ENCODE measurements around the gene WWTR1. TPM values are rescaled to one million over a fixed set of nuclear protein-coding genes. Genes with fewer than 3 reads are reported as not detected.

WWTR1 gene
- total and polyA plus RNA-seq, 2 of the 8 experiments (the other 6 are each of a cell fraction or from before 2014, with no cell fraction given) = 15.7 to 18.6 TPM

- no peak for TF ChIP-seq CHD7 (IDR thresholded peaks at IDR 0.05; ENCODE audit: insufficient replicate concordance, low read length)
Measured at GRCh38 chr3:149703466-149703865, 45.6 kb upstream of the WWTR1 start (continued).
